Endothelial cell of umbilical vein (primary cell): ENCODE data around the gene ZNF639. TPM values are rescaled to one million over a fixed set of nuclear protein-coding genes. Genes with fewer than 3 reads are reported as not detected.

Experiments used
- BruUV-seq: library from RNA; stranded (reverse); fragments of 400-500 nt; replicated peaks from 2 replicates; lab custom pipeline; 2021; lab: Mats Ljungman, UMichigan
- CTCF ChIA-PET: fragments of 300-600, 350-600 bp; sonication (Branson Sonifier 250); formaldehyde crosslinking; loops from one replicate; lab custom pipeline; 2021; ENCODE audit warnings: antibody characterized with exemption, inconsistent platforms; lab: Charles Lee
- POLR2A ChIA-PET: fragments of 300-600, 350-600 bp; sonication (Branson Sonifier 250); formaldehyde crosslinking; loops from one replicate; lab custom pipeline; 2021; ENCODE audit warnings: antibody characterized with exemption, inconsistent platforms; lab: Charles Lee
- DNase-seq: peaks from one replicate; pipeline ENCODE4 v3.0.0-alpha.2; 2011; ENCODE audit warnings: low read depth, low spot score
- FAIRE-seq: peaks from 2 replicates; lab custom pipeline; 2011; peaks lifted over from hg19 to GRCh38; lab: Jason Lieb, UNC
- H2AFZ ChIP-seq: 2 replicates; pipeline ENCODE4 v1.6.0; 2012; ENCODE audit warnings: low read depth, low read length, control low read depth, inconsistent platforms
- H3K27ac ChIP-seq: 2 replicates; pipeline ENCODE4 v1.5.1; 2011; ENCODE audit warnings: low read depth, mild to moderate bottlenecking, control low read depth, low read length, moderate library complexity; ENCODE audit not compliant: insufficient read depth
- H3K27me3 ChIP-seq, 2 experiments: 2 replicates each; pipeline versions ENCODE4 v1.6.0 to v1.6.1; 2011; ENCODE audit warnings: low read length in 2 of 2, mixed read lengths in 1 of 2; ENCODE audit not compliant: control insufficient read depth in 2 of 2, insufficient read depth in 2 of 2
- H3K36me3 ChIP-seq, 2 experiments: 2 replicates in 1 of 2; 3 replicates in 1 of 2; pipeline ENCODE4 v1.5.1; 2011; ENCODE audit warnings: low read length in 2 of 2, mild to moderate bottlenecking in 1 of 2, moderate library complexity in 1 of 2; ENCODE audit not compliant: control insufficient read depth in 2 of 2, insufficient read depth in 2 of 2; ENCODE audit errors: extremely low read depth in 1 of 2
- H3K4me1 ChIP-seq: 3 replicates; pipeline ENCODE4 v1.5.1; 2011; ENCODE audit warnings: mild to moderate bottlenecking, low read length; ENCODE audit not compliant: control insufficient read depth, insufficient read depth; ENCODE audit errors: extremely low read depth
- H3K4me2 ChIP-seq: 2 replicates; pipeline ENCODE4 v1.6.1; 2011; ENCODE audit warnings: low read length, control low read depth, mixed read lengths; ENCODE audit not compliant: insufficient read depth
- H3K4me3 ChIP-seq, 3 experiments: fragments of 200-600 bp in 1 of 3; sonication (generic), shearing (Covaris generic) in 1 of 3; replicated peaks in 1 of 3; 2 replicates each; pipeline ENCODE4 v1.5.1; 2011 to 2016; ENCODE audit warnings: control low read depth in 3 of 3, low read length in 3 of 3, mild to moderate bottlenecking in 2 of 3, inconsistent platforms in 1 of 3, low read depth in 1 of 3, moderate library complexity in 1 of 3; ENCODE audit not compliant: insufficient read depth in 1 of 3
- H3K79me2 ChIP-seq: 2 replicates; pipeline ENCODE4 v1.6.0; 2012; ENCODE audit warnings: low read length, inconsistent platforms; ENCODE audit not compliant: control insufficient read depth, insufficient read depth
- H3K9ac ChIP-seq: replicated peaks from 2 replicates; pipeline ENCODE3; 2011; ENCODE audit warnings: low read length, control low read depth; ENCODE audit not compliant: insufficient read depth; ENCODE audit errors: extremely low read depth
- H3K9me1 ChIP-seq: replicated peaks from 3 replicates; pipeline ENCODE4 v1.6.0; 2011; ENCODE audit warnings: mild to moderate bottlenecking, low read length; ENCODE audit not compliant: control insufficient read depth, insufficient read depth; ENCODE audit errors: extremely low read depth
- H3K9me3 ChIP-seq: replicated peaks from 2 replicates; pipeline ENCODE4 v1.5.1; 2012; ENCODE audit warnings: low read length, inconsistent platforms; ENCODE audit not compliant: control insufficient read depth, insufficient read depth
- H4K20me1 ChIP-seq: replicated peaks from 2 replicates; pipeline ENCODE3; 2011; ENCODE audit warnings: mild to moderate bottlenecking, low read length; ENCODE audit not compliant: control insufficient read depth, insufficient read depth; ENCODE audit errors: extremely low read depth
- EZH2 ChIP-seq: IDR thresholded peaks from 2 replicates; pipeline ENCODE4 v1.6.1; 2012; ENCODE audit warnings: borderline replicate concordance, low read depth, mild to moderate bottlenecking, moderate library complexity, low read length, inconsistent platforms; ENCODE audit not compliant: severe bottlenecking
- FOS ChIP-seq: IDR thresholded peaks from 2 replicates; pipeline ENCODE4 v1.6.1; 2011; ENCODE audit warnings: mild to moderate bottlenecking, low read length, moderate library complexity, borderline replicate concordance; ENCODE audit not compliant: insufficient read depth
- GATA2 ChIP-seq: IDR thresholded peaks from 2 replicates; pipeline ENCODE4 v1.7.0; 2011; ENCODE audit warnings: low read depth, mild to moderate bottlenecking, moderate library complexity, mixed read lengths, low read length; ENCODE audit not compliant: insufficient read length, insufficient read depth
- JUN ChIP-seq: IDR thresholded peaks from 2 replicates; pipeline ENCODE4 v1.6.1; 2011; ENCODE audit warnings: borderline replicate concordance, low read depth; ENCODE audit not compliant: insufficient read length, insufficient read depth
- MYC ChIP-seq: IDR thresholded peaks from one replicate; pipeline ENCODE4 v1.6.1; 2011; ENCODE audit warnings: mild to moderate bottlenecking, low read depth, low read length
- POLR2A ChIP-seq: IDR thresholded peaks from 2 replicates; pipeline ENCODE4 v1.6.1; 2012; ENCODE audit warnings: low read depth, mild to moderate bottlenecking, control low read depth, low read length
- POLR2AphosphoS5 ChIP-seq: IDR thresholded peaks from 2 replicates; pipeline ENCODE4 v1.6.1; 2012; ENCODE audit warnings: low read depth, mild to moderate bottlenecking, control low read depth, low read length, moderate library complexity; ENCODE audit not compliant: insufficient read depth
- dilution Hi-C: fragments of 300-500 bp; cut with MboI; formaldehyde crosslinking; loops from one replicate; pipeline ENCODE4 v1.15.0; 2019; ENCODE audit warnings: low sequenced_read_pairs; ENCODE audit not compliant: extremely low pct_ligation_motif_present
- intact Hi-C: fragments of 100-400 bp; cut with micrococcal nuclease; formaldehyde crosslinking; loops from one replicate; pipeline ENCODE4 v1.10.0; 2022
- polyA plus RNA-seq, 4 experiments: library from polyadenylated mRNA; depleted of rRNA in 3 of 4; stranded (reverse) in 3 of 4; unstranded in 1 of 4; fragments of >200 nt; gene quantifications; 2 replicates each; pipeline versions ENCODE4 v1.2.1 to v1.2.3, GENCODE V29; 2011 to 2012; ENCODE audit warnings: missing spikeins in 1 of 4
- total RNA-seq: library from RNA; stranded (reverse); gene quantifications from 2 replicates; pipeline ENCODE4 v1.2.3, GENCODE V29; 2021
- TF ChIP-seq, protein P1 (sequence below), 2 donors: IDR thresholded peaks; 1 replicate in 1 of 2; 2 replicates in 1 of 2; pipeline ENCODE4 v1.5.1; 2011; ENCODE audit warnings: low read length in 2 of 2, mild to moderate bottlenecking in 2 of 2, moderate library complexity in 2 of 2, control low read depth in 1 of 2, inconsistent platforms in 1 of 2, low read depth in 1 of 2; ENCODE audit not compliant: insufficient read depth in 1 of 2; ENCODE audit errors: extremely low read depth in 1 of 2
- TF ChIP-seq, protein P2 (sequence below): IDR thresholded peaks from 2 replicates; pipeline ENCODE4 v1.6.1; 2011; ENCODE audit not compliant: insufficient read depth, insufficient read length

ZNF639 gene
- total and polyA plus RNA-seq, 2 donors (not counting 3 experiments of a cell fraction or from before 2014, with no cell fraction given): 8.0 to 30.5 TPM

DNA sequence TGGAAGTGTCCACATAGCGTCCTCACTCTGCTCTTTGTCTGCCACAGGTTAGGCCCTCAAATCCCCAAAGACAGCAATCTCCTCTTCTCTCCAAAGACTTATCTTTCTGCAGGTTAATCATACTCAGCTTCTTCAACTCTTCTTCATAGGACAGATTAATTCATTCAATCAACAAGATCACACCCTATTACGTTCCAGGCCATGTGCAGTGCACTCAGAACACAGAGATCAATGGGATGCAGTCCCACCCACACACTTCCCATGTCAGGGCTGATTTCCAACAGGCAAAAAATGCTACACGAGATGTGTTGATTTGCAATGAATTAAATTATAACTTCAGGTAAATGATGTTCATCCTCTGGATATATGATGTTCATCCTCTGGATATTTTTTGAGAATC lies 33.5 kb upstream of the ZNF639 start:
- no peaks in the 10 kb centered on the region for H3K36me3 ChIP-seq
- CTCF ChIA-PET: interaction anchor here (1.2 to 1.7 kb wide), 2 partner anchors 17 kb away, joined by 4 to 7 read pairs; no protein-coding TSS in a partner anchor
- H3K79me2 ChIP-seq: no peaks in the 10 kb centered on the region
- no peak overlapping the region for H3K27ac ChIP-seq
- TF ChIP-seq, protein P1, sequence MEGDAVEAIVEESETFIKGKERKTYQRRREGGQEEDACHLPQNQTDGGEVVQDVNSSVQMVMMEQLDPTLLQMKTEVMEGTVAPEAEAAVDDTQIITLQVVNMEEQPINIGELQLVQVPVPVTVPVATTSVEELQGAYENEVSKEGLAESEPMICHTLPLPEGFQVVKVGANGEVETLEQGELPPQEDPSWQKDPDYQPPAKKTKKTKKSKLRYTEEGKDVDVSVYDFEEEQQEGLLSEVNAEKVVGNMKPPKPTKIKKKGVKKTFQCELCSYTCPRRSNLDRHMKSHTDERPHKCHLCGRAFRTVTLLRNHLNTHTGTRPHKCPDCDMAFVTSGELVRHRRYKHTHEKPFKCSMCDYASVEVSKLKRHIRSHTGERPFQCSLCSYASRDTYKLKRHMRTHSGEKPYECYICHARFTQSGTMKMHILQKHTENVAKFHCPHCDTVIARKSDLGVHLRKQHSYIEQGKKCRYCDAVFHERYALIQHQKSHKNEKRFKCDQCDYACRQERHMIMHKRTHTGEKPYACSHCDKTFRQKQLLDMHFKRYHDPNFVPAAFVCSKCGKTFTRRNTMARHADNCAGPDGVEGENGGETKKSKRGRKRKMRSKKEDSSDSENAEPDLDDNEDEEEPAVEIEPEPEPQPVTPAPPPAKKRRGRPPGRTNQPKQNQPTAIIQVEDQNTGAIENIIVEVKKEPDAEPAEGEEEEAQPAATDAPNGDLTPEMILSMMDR (IDR thresholded peaks at IDR 0.05; ENCODE audit: extremely low read depth in 1 of 2, insufficient read depth in 1 of 2, low read depth in 1 of 2, low read length in 2 of 2): no peak
- TF ChIP-seq GATA2 (no peak), FOS (no peak), POLR2AphosphoS5 (no peak), EZH2 (no peak), JUN (no peak), POLR2A (no peak), MYC (no peak)
- TF ChIP-seq, protein P2, sequence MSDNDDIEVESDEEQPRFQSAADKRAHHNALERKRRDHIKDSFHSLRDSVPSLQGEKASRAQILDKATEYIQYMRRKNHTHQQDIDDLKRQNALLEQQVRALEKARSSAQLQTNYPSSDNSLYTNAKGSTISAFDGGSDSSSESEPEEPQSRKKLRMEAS: no peak
- H3K27me3 ChIP-seq: no peaks in the 10 kb centered on the region
- H3K9me3 ChIP-seq: no peaks in the 10 kb centered on the region
- BruUV-seq: no TSS peak
- POLR2A ChIA-PET: no interaction called here
- DNase-seq: no peak
- H3K4me3 ChIP-seq: no peak overlapping the region
- no peak overlapping the region for H2AFZ ChIP-seq
- intact Hi-C loops (loop anchor here (2.0 kb wide), 1 partner anchor 56 kb away; no protein-coding TSS in a partner anchor), dilution Hi-C loops (no loop called here)
- no peak overlapping the region for H3K4me2 ChIP-seq
- H3K9ac ChIP-seq: no peak overlapping the region
- H3K9me1 ChIP-seq: no peaks in the 10 kb centered on the region
- no peaks in the 10 kb centered on the region for H3K4me1 ChIP-seq
- H4K20me1 ChIP-seq: no peaks in the 10 kb centered on the region
- no peak for FAIRE-seq
